Stimulated activated CD4-positive, alpha-beta T cell treated with anti-CD3 and anti-CD28 coated beads, Interleukin-15, amount 100 ng/mL, for 1 hour (primary cell): ENCODE results near the gene ADK.
"Not testable (repeated sequence)": the region's sequence is repeated elsewhere in the genome, so short reads cannot be mapped to it uniquely, and the experiment has no call there.

Experiments used
- DNase-seq, 2 donors: peaks; one replicate each; pipeline ENCODE4 v3.0.0-alpha.2; 2020; ENCODE audit warnings: low read depth in 1 of 2, low spot score in 1 of 2

Gene ADK

DNA sequence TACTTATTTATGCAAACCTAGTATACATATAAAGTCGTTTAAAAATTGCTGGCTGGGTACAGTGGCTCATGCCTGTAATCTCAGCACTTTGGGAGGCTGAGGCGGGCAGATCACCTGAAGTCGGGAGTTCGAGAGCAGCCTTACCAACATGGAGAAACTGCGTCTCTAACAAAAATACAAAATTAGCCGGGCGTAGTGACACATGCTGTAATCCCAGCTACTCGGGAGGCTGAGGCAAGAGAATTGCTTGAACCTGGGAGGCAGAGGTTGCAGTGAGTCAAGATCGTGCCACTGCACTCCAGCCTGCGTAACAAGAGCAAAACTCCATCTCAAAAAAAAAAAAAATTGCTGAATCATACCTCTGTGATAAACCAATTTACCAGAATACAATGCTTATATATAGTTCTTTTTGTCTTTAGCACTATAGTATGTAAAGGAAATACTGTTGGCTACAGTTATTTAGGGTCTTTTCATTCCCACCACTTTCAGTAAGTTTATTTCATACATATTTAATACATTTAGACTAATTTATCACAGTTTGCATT lies 325.2 kb downstream of the ADK start:
- not testable (repeated sequence) for DNase-seq

- no peak for DNase-seq
These were observed 329.8 kb downstream of the ADK start for GRCh38 chr10:74480778-74481177.

DNA sequence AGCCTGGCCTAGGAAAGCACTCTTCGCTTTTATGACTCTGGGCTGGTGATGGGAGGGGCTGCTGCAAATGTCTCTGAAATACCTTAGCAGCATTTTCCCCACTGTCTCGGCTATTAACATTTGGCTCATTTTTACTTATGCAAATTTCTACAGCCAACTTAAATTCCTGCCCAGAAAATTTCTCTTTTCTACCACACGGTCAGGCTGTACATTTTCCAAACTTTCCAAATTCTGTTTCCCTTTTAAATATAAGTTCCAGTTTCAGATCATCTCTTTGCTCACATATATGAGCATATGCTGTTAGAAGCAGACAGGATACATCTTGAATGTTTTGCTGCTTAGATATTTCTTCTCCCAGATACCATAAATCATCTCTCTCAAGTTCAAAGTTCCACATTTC lies 332.3 kb downstream of the ADK start:
- no peak for DNase-seq

- DNase-seq = no peak
These were observed 334.3 kb downstream of the ADK start for GRCh38 chr10:74485283-74485682.

DNA sequence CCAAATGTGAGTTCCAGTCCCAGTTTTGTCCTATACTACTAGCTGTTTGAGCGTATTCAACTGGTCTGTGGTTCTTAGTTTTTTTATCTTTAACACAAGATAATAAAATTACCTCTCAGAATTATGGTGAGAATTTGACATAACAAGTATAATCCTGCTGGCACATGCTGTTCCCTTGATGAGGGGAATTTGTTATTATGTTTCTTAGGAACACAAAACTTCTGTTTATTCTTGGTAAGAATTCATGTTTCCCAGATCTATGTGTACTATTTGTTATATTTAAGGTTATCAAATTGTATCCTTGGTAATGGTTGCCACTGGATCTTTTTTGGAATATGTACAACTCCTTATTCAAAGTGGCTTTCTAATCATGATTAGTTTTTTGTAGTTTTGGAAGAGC lies 335.6 kb downstream of the ADK start:
- no peak for DNase-seq

DNA sequence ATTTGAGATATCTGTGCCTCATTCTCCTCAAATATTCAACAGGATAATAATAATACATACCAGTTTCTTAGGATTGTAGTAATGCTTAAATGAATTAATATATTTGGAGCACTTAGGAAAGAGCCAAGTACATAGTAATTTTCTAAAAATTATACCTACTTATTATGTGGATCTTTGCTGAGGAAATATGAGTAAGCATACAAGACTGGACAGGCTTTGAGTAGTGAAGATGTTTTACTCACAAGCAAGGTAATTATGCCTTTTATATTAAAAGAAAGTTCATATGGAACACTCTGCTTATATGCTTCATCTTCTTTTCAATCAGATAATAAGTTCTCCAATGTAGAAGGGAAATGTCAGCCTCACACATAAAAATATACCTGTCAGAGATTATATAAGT lies 337.9 kb downstream of the ADK start:
- DNase-seq = no peak

- no peak for DNase-seq
These were observed 339.5 kb downstream of the ADK start for GRCh38 chr10:74490551-74490950.

GRCh38 chr10:74491014-74491413 lies 340.0 kb downstream of the ADK start:
- DNase-seq = no peak

GRCh38 chr10:74496276-74496675 lies 345.3 kb downstream of the ADK start:
- not testable (repeated sequence) for DNase-seq

- not testable (repeated sequence) for DNase-seq
These were observed 347.6 kb downstream of the ADK start for GRCh38 chr10:74498664-74499063.

DNA sequence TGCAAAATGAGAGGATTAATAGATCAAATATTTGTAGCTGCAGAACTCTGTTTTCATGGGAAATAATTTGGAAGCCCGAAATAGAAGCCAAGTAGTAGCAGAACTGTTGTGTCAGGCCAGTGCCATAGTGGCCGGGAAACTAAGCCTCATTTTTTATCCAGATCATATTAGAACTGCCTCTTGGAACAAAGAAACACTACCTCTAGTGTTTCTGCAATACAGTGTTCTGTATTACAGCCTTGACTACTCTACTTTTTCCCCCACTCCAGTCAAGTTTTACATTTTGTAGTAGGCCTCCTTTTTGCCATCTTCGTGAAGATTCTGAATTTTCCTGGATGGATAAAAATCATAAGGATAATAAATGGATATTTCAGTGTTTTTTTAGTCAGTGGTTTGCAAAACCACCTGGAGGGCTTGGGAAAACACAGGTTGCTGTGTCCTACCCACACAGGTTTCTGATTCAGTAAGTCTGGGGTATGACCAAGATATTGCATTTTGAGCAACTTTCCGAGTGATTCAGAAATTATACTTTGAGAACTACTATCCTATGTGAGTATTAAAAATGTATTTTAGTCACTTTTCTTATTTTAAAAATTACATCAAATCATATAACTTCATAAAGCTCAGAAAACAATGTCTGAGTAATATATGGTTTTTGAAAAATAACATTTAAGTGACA lies 349.1 kb downstream of the ADK start:
- no peak for DNase-seq

- DNase-seq = no peak
These were observed 349.8 kb downstream of the ADK start for GRCh38 chr10:74500816-74501215.

DNA sequence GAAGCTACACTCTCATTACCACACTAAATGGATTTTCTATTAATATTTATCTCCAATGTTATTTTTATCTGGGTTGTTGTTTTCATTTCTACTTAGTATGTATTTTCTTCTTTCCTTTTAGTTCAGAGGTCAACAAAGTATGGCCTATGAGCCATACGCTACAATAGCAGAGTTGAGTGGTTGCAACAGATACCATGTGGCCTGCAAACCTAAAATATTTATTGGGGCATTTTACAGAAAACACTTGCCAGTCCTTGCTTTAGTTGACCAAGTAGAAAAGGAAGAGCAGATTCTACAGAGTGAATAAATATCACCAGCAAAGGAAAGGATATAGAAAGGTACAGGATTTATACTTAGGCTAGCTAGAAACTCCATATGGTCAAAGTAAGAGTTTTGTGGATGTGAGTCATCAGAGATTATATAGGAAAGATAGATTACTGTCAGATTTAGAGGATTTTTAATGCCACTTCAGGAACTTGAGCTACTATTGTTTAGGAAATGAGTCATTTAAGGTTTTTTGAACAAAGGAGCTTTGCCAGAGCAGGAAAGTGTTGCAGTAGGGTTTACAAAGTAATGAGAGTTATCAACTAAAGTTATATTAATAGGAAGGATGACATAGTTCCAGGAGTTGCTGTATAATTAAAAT lies 352.1 kb downstream of the ADK start:
- DNase-seq = no peak

DNA sequence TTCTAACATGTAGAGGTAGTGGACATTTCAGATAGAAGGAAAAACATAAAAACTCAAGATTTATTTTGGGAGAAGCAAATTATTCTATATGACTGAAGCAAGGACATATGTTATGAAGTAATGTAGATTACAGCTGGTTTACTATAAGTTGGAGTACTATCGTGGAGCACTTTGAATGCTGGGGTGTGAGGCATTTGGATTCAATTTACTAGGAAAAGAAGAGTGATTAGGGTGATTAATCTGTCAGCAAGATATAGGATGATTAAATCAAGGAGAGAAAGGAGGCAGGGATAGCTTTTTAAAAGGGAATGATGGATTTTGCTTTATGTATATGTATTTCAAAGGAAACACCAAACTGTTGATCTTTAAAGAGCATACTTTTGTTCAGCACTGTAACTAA lies 356.9 kb downstream of the ADK start:
- DNase-seq = no peak

- DNase-seq = no peak
These were observed 359.6 kb downstream of the ADK start for GRCh38 chr10:74510594-74510993.

DNA sequence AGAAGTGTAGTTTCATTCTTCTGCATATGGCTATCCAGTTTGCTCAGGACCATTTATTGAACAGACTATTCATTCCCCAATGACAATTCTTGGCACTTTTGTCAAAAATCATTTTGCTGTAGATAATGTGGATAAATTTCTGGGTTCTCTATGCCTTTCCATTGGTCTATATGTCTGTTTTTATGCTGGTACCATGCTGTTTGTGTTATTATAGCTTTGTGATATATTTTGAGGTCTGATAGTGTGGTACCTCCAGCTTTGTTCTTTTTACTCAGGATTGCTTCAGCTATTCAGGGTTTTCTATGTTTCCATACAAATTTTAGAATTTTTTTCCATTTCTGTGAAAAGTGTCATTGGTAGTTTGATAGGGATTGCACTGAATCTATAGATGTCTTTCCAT lies 360.0 kb downstream of the ADK start:
- DNase-seq = no peak

- no peak for DNase-seq
These were observed 363.3 kb downstream of the ADK start for GRCh38 chr10:74514322-74514721.

- no peak for DNase-seq
These were observed 367.0 kb downstream of the ADK start for GRCh38 chr10:74518061-74518460.

GRCh38 chr10:74521526-74521925 lies 370.5 kb downstream of the ADK start:
- DNase-seq = no peak

DNA sequence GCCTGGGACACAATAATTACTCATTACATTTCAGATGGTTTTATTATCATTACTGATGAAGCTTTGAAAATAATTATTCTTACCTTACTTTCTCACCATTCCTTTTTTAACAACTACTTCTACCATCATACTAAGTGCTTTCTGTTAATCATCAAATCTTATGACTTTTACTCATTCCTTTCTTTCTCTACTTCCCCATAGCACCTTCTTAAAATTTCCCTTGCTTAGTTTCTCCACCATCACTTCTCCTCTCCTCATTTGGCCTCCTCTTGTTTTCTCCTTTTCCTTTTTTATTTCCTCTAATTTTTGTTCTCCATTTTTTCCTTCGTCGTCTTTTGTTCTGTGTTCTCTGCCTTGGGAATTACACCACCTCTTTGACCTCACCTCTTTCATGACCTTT lies 372.2 kb downstream of the ADK start:
- no peak for DNase-seq

GRCh38 chr10:74525885-74526284 lies 374.9 kb downstream of the ADK start:
- no peak for DNase-seq

DNA sequence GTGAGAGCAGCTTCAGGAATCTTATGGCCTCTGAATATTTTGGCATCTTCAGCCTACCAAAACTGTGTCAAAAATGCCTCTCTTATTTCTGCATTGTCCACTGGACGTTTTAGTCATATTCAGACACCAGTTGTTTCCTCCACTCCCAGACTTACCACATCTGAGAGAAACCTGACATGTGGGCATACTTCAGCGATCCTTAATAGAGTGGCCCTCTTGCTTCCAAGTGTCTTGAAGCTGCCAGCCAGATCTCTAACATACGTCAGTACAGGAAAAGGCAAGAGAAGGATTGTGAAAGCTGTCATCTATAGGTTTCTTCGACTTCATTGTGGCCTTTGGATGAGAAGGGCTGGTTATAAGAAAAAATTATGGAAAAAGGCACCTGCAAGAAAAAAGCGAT lies 376.6 kb downstream of the ADK start:
- DNase-seq = not testable (repeated sequence)

DNA sequence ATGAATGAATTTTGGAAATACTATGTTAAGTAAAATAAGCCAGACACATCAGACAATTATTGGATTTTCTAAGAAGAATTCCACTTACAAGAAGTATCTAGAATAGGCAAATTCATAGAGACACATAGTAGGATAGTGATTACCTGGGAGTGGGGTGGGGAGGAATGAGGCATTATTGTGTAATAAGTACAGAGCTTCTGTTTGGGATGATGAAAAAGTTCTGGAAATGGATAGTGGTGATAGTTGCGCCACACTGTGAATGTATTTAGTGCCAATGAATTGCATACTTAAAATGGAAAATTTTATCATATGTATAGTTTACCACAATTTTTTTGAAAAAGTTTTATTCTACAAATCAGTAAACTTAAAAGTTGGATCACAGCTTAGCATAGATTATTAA lies 378.2 kb downstream of the ADK start:
- no peak for DNase-seq
